ENCODE measurements around the gene ZBTB33. TPM values are rescaled to one million over a fixed set of nuclear protein-coding genes. Genes with fewer than 3 reads are reported as not detected.

ZBTB33 gene
- total RNA-seq, 1 experiment from 2014 or later, result 16.2 TPM

GRCh38 chrX:120244735-120245498 is 5.7 kb upstream of the ZBTB33 start (continued):
- TF ChIP-seq ATF2 (CRISPR knock-in tag; IDR thresholded peaks at IDR 0.05; ENCODE audit: borderline replicate concordance, low read depth) (no peak), PRDM15 (CRISPR knock-in tag; IDR thresholded peaks at IDR 0.05) (no peak), RELA (CRISPR knock-in tag; IDR thresholded peaks at IDR 0.05; ENCODE audit: borderline replicate concordance) (no peak), ZNF671 (CRISPR knock-in tag; IDR thresholded peaks at IDR 0.05) (no peak), NFYB (CRISPR knock-in tag; conservative IDR thresholded peaks at IDR 0.05; ENCODE audit: low read depth) (no peak), SMAD4 (CRISPR knock-in tag; IDR thresholded peaks at IDR 0.05) (no peak), ZNF232 (CRISPR knock-in tag; IDR thresholded peaks at IDR 0.05) (no peak), NFATC4 (CRISPR knock-in tag; IDR thresholded peaks at IDR 0.05) (no peak), ARID4B (CRISPR knock-in tag; IDR thresholded peaks at IDR 0.05; ENCODE audit: borderline replicate concordance) (no peak), SP1 (CRISPR knock-in tag; conservative IDR thresholded peaks at IDR 0.05) (peak; percentile 67), EMX1 (CRISPR knock-in tag; IDR thresholded peaks at IDR 0.05) (no peak), ZNF219 (CRISPR knock-in tag; IDR thresholded peaks at IDR 0.05; ENCODE audit: borderline replicate concordance) (no peak), E2F4 (CRISPR knock-in tag; IDR thresholded peaks at IDR 0.05; ENCODE audit: borderline replicate concordance, low read depth) (no peak), IRF1 (CRISPR knock-in tag; IDR thresholded peaks at IDR 0.05) (no peak), CREB1 (CRISPR knock-in tag; IDR thresholded peaks at IDR 0.05) (no peak), CBFB (CRISPR knock-in tag; IDR thresholded peaks at IDR 0.05; ENCODE audit: low read depth) (no peak), NR2C2 (CRISPR knock-in tag; IDR thresholded peaks at IDR 0.05) (no peak), ZBTB21 (CRISPR knock-in tag; IDR thresholded peaks at IDR 0.05; ENCODE audit: borderline replicate concordance) (no peak), CDX4 (CRISPR knock-in tag; IDR thresholded peaks at IDR 0.05; ENCODE audit: borderline replicate concordance) (no peak), SMAD3 (CRISPR knock-in tag; IDR thresholded peaks at IDR 0.05; ENCODE audit: borderline replicate concordance) (0 out of 2 replicates have a peak, but pooled peaks have one; percentile 38), USF1 (CRISPR knock-in tag; IDR thresholded peaks at IDR 0.05) (no peak), JAZF1 (CRISPR knock-in tag; IDR thresholded peaks at IDR 0.05) (no peak), CTCF (IDR thresholded peaks at IDR 0.05) (no peak)
